Hepatocyte (in vitro differentiated cells): Measurements from ENCODE around the gene EDEM3. TPM values are rescaled to one million over a fixed set of nuclear protein-coding genes. Genes with fewer than 3 reads are reported as not detected.

Experiments
- DNase-seq: peaks from one replicate; pipeline ENCODE4 v3.0.0-alpha.2; 2016; ENCODE audit warnings: low spot score
- H2AFZ ChIP-seq: fragments of 200-600 bp; sonication (generic); 2 replicates; pipeline ENCODE4 v1.6.0; 2016; ENCODE audit warnings: antibody characterized with exemption, mild to moderate bottlenecking
- H3K27ac ChIP-seq: fragments of 200-600 bp; sonication (generic); 2 replicates; pipeline ENCODE4 v1.5.1; 2016; ENCODE audit warnings: mild to moderate bottlenecking
- H3K27me3 ChIP-seq: fragments of 200-600 bp; sonication (generic); 2 replicates; pipeline ENCODE4 v1.6.1; 2016
- H3K36me3 ChIP-seq: fragments of 200-600 bp; sonication (generic); replicated peaks from 2 replicates; pipeline ENCODE4 v1.5.1; 2016; ENCODE audit warnings: low read depth; ENCODE audit not compliant: insufficient read depth
- H3K4me1 ChIP-seq: fragments of 200-600 bp; sonication (generic); 2 replicates; pipeline ENCODE4 v1.5.1; 2016; ENCODE audit warnings: mild to moderate bottlenecking, moderate library complexity; ENCODE audit not compliant: insufficient read depth
- H3K4me2 ChIP-seq: fragments of 200-600 bp; sonication (generic); 2 replicates; pipeline ENCODE4 v1.6.0; 2016
- H3K4me3 ChIP-seq: fragments of 200-600 bp; sonication (generic); 2 replicates; pipeline ENCODE4 v1.5.1; 2016; ENCODE audit warnings: mild to moderate bottlenecking
- H3K79me2 ChIP-seq: fragments of 200-600 bp; sonication (generic); 2 replicates; pipeline ENCODE4 v1.6.0; 2017; ENCODE audit warnings: mild to moderate bottlenecking
- H3K9me2 ChIP-seq: fragments of 200-600 bp; sonication (generic); replicated peaks from 2 replicates; pipeline ENCODE4 v1.6.0; 2017; ENCODE audit warnings: mild to moderate bottlenecking; ENCODE audit not compliant: insufficient read depth
- H3K9me3 ChIP-seq: fragments of 200-600 bp; sonication (generic); 2 replicates; pipeline ENCODE4 v1.5.1; 2016; ENCODE audit warnings: low read depth, mild to moderate bottlenecking
- H4K20me1 ChIP-seq: fragments of 200-600 bp; sonication (generic); 2 replicates; pipeline ENCODE4 v1.6.0; 2016; ENCODE audit warnings: mild to moderate bottlenecking; ENCODE audit not compliant: insufficient read depth, poor library complexity, severe bottlenecking
- EZH2 ChIP-seq: fragments of 200-600 bp; sonication (generic); IDR thresholded peaks from 2 replicates; pipeline ENCODE4 v1.6.1; 2016; ENCODE audit warnings: antibody characterized with exemption, mild to moderate bottlenecking, borderline replicate concordance
- EZH2phosphoT487 ChIP-seq: fragments of 200-600 bp; sonication (generic); IDR thresholded peaks from one replicate; pipeline ENCODE4 v1.6.1; 2018; ENCODE audit warnings: antibody characterized with exemption, mild to moderate bottlenecking, low read depth, moderate library complexity; ENCODE audit not compliant: unreplicated experiment, severe bottlenecking
- WGBS: methylation state at CpG from one replicate; pipeline ENCODE4 v1.1.6; 2016; ENCODE audit warnings: low lambda C conversion rate; ENCODE audit errors: missing lambda C conversion rate; 5-methylcytosine and 5-hydroxymethylcytosine counted together
- polyA plus RNA-seq: library from polyadenylated mRNA; unstranded; fragments of >200 nt; fragmentation: Nextera tagmentation; extraction: Ambion mirVana; gene quantifications from 2 replicates; pipeline ENCODE4 v1.2.1, GENCODE V29; 2016
- total RNA-seq: library from RNA; depleted of rRNA; stranded (reverse); fragments of >200 nt; gene quantifications from 2 replicates; pipeline ENCODE4 v1.2.3, GENCODE V29; 2014
- TF ChIP-seq, protein P1 (sequence below): fragments of 200-600 bp; sonication (generic); IDR thresholded peaks from 2 replicates; pipeline ENCODE4 v1.5.1; 2016; ENCODE audit warnings: antibody characterized with exemption, mild to moderate bottlenecking; ENCODE audit not compliant: poor library complexity

Gene EDEM3
- total and polyA plus RNA-seq, 2 experiments from 2014 or later, result 14.9 to 54.1 TPM

DNA sequence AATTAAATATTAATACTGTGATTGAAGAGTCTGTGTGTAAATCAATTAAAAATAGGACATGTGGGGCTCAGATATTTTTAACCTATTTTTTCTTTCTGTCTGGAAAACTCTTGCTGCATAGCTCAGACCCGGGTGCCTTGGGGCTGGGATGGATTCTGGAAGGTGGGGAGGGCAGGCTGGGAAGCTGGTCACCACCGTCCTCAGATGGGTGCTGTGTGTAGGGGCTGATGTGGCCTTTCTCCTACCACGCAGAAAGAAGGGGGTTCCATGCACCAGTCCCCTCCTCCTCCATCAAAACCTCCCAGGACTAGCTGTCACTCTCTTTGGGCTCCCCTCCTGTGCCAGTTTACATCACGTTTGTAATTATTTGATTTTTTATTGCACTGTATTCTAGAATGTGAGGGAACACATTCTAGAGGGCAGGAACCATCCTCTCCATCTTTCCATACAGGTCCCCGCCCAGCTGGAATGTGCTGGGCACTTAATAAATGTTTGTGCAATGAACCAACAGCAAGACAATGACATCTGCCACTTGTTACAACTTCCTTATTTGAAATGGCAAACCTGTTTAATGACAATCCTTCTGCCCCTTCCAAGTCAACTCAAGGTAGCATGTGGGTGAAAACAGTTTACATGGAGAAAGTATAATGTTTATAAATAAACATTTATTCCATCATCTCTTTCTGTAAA lies 104.3 kb downstream of the EDEM3 start:
- DNase-seq, result no peak
- H2AFZ ChIP-seq, result no peak overlapping the region
- H3K4me2 ChIP-seq, result no peak overlapping the region
- H3K9me3 ChIP-seq, result no peaks in the 10 kb centered on the region
- no peak overlapping the region for H3K4me3 ChIP-seq
- H3K27ac ChIP-seq, result no peak overlapping the region
- no peaks in the 10 kb centered on the region for H3K79me2 ChIP-seq
- H4K20me1 ChIP-seq, result no peaks in the 10 kb centered on the region
- 83% methylated on average over 5 of the region's 5 CpGs for WGBS
- no peaks in the 10 kb centered on the region for H3K36me3 ChIP-seq
- H3K27me3 ChIP-seq, result no peaks in the 10 kb centered on the region
- H3K9me2 ChIP-seq, result no peaks in the 10 kb centered on the region
- TF ChIP-seq, protein P1, sequence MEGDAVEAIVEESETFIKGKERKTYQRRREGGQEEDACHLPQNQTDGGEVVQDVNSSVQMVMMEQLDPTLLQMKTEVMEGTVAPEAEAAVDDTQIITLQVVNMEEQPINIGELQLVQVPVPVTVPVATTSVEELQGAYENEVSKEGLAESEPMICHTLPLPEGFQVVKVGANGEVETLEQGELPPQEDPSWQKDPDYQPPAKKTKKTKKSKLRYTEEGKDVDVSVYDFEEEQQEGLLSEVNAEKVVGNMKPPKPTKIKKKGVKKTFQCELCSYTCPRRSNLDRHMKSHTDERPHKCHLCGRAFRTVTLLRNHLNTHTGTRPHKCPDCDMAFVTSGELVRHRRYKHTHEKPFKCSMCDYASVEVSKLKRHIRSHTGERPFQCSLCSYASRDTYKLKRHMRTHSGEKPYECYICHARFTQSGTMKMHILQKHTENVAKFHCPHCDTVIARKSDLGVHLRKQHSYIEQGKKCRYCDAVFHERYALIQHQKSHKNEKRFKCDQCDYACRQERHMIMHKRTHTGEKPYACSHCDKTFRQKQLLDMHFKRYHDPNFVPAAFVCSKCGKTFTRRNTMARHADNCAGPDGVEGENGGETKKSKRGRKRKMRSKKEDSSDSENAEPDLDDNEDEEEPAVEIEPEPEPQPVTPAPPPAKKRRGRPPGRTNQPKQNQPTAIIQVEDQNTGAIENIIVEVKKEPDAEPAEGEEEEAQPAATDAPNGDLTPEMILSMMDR, result no peak
- no peak for TF ChIP-seq EZH2
- no peak for TF ChIP-seq EZH2phosphoT487
- no peaks in the 10 kb centered on the region for H3K4me1 ChIP-seq

GRCh38 chr1:184649451-184649888 lies 105.2 kb downstream of the EDEM3 start:
- TF ChIP-seq EZH2, result no peak
- TF ChIP-seq, protein P1, result no peak
- no peak for TF ChIP-seq EZH2phosphoT487
- H2AFZ ChIP-seq, result no peak overlapping the region
- no peaks in the 10 kb centered on the region for H3K27me3 ChIP-seq
- no peaks in the 10 kb centered on the region for H3K36me3 ChIP-seq
- H3K4me1 ChIP-seq, result no peaks in the 10 kb centered on the region
- 93% methylated on average over 7 of the region's 7 CpGs for WGBS
- DNase-seq, result no peak
- H3K9me3 ChIP-seq, result no peaks in the 10 kb centered on the region
- no peak overlapping the region for H3K27ac ChIP-seq
- no peaks in the 10 kb centered on the region for H3K9me2 ChIP-seq
- no peaks in the 10 kb centered on the region for H4K20me1 ChIP-seq
- no peaks in the 10 kb centered on the region for H3K79me2 ChIP-seq
- H3K4me2 ChIP-seq, result no peak overlapping the region
- H3K4me3 ChIP-seq, result no peak overlapping the region

DNA sequence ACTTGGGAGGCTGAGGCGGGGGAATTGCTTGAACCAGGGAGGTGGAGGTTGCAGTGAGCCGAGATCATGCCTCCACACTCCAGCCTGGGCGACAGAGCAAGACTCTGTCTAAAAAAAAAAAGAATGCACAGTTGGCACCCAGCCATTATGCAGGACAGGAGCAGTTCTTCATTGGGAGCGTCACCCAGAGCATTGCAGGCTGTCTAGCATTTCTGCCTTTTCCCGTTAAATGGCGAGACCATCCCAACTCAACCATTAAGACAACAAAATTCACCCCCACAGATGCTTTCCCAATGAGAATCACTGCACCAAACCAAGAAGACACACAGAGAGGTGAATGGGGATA lies 105.8 kb downstream of the EDEM3 start:
- no peaks in the 10 kb centered on the region for H3K9me3 ChIP-seq
- no peaks in the 10 kb centered on the region for H3K9me2 ChIP-seq
- no peak overlapping the region for H3K4me2 ChIP-seq
- no peak overlapping the region for H3K27ac ChIP-seq
- no peaks in the 10 kb centered on the region for H3K36me3 ChIP-seq
- no peaks in the 10 kb centered on the region for H3K27me3 ChIP-seq
- TF ChIP-seq, protein P1, result no peak
- no peak for TF ChIP-seq EZH2phosphoT487
- TF ChIP-seq EZH2, result no peak
- H3K4me1 ChIP-seq, result no peaks in the 10 kb centered on the region
- H2AFZ ChIP-seq, result no peak overlapping the region
- no peaks in the 10 kb centered on the region for H3K79me2 ChIP-seq
- DNase-seq, result no peak
- no peaks in the 10 kb centered on the region for H4K20me1 ChIP-seq
- WGBS, result 93% methylated on average over 6 of the region's 6 CpGs
- no peak overlapping the region for H3K4me3 ChIP-seq
